Loucy (cell line): ENCODE results near the gene D2HGDH.

Source experiments
- H2AFZ ChIP-seq: fragments of 200-600 bp; sonication (generic); 2 replicates; pipeline ENCODE4 v1.6.0; 2016; ENCODE audit warnings: antibody characterized with exemption, mild to moderate bottlenecking, low read length, moderate library complexity
- H3F3A ChIP-seq: fragments of 200-600 bp; 2 replicates; pipeline ENCODE4 v1.6.0; 2016; ENCODE audit warnings: antibody characterized with exemption, low read depth, mild to moderate bottlenecking
- H3K27me3 ChIP-seq: fragments of 200-600 bp; sonication (generic); 2 replicates; pipeline ENCODE4 v1.6.1; 2014; ENCODE audit warnings: low read length, mild to moderate bottlenecking; ENCODE audit not compliant: insufficient read depth, poor library complexity, severe bottlenecking
- H3K36me3 ChIP-seq: fragments of 200-600 bp; sonication (generic); 2 replicates; pipeline ENCODE4 v1.6.1; 2016; ENCODE audit warnings: low read length; ENCODE audit not compliant: insufficient read depth
- H3K4me1 ChIP-seq: fragments of 200-600 bp; sonication (generic); 2 replicates; pipeline ENCODE4 v1.5.1; 2014; ENCODE audit warnings: low read length, mild to moderate bottlenecking; ENCODE audit not compliant: insufficient read depth, poor library complexity, severe bottlenecking
- H3K4me2 ChIP-seq: fragments of 200-600 bp; sonication (generic); 2 replicates; pipeline ENCODE4 v1.6.0; 2014; ENCODE audit warnings: antibody characterized with exemption, low read length, low read depth, mild to moderate bottlenecking; ENCODE audit not compliant: poor library complexity, severe bottlenecking
- H3K4me3 ChIP-seq: fragments of 200-600 bp; sonication (generic); 2 replicates; pipeline ENCODE4 v1.5.1; 2014; ENCODE audit warnings: low read length, mild to moderate bottlenecking, mixed read lengths; ENCODE audit not compliant: poor library complexity, severe bottlenecking
- H3K79me2 ChIP-seq: fragments of 200-600 bp; sonication (generic); 2 replicates; pipeline ENCODE4 v1.6.1; 2014; ENCODE audit warnings: low read length; ENCODE audit not compliant: insufficient read depth
- H3K9ac ChIP-seq: fragments of 200-600 bp; sonication (generic); 2 replicates; pipeline ENCODE4 v1.6.0; 2014; ENCODE audit warnings: mild to moderate bottlenecking, low read depth, low read length, moderate library complexity; ENCODE audit not compliant: poor library complexity, severe bottlenecking
- H3K9me2 ChIP-seq: fragments of 200-600 bp; sonication (generic); replicated peaks from 2 replicates; pipeline ENCODE4 v1.6.1; 2016; ENCODE audit warnings: low read depth, low read length, mixed read lengths
- H3K9me3 ChIP-seq: fragments of 200-600 bp; sonication (generic); 2 replicates; pipeline ENCODE4 v1.6.1; 2014; ENCODE audit warnings: mild to moderate bottlenecking, antibody characterized with exemption, low read length, low read depth; ENCODE audit not compliant: insufficient read depth
- H4K20me1 ChIP-seq: fragments of 200-600 bp; sonication (generic); 2 replicates; pipeline ENCODE4 v1.6.0; 2014; ENCODE audit warnings: antibody characterized with exemption, low read length, mild to moderate bottlenecking; ENCODE audit not compliant: insufficient read depth, poor library complexity, severe bottlenecking
- EZH2phosphoT487 ChIP-seq: fragments of 200-600 bp; IDR thresholded peaks from 2 replicates; pipeline ENCODE4 v1.6.1; 2018; ENCODE audit warnings: antibody characterized with exemption, mild to moderate bottlenecking, moderate library complexity, borderline replicate concordance
- TF ChIP-seq, protein P1 (sequence below): fragments of 200-600 bp; sonication (generic); conservative IDR thresholded peaks from 2 replicates; pipeline ENCODE4 v1.5.1; 2014; ENCODE audit warnings: mild to moderate bottlenecking, antibody characterized with exemption, low read length

D2HGDH gene

DNA sequence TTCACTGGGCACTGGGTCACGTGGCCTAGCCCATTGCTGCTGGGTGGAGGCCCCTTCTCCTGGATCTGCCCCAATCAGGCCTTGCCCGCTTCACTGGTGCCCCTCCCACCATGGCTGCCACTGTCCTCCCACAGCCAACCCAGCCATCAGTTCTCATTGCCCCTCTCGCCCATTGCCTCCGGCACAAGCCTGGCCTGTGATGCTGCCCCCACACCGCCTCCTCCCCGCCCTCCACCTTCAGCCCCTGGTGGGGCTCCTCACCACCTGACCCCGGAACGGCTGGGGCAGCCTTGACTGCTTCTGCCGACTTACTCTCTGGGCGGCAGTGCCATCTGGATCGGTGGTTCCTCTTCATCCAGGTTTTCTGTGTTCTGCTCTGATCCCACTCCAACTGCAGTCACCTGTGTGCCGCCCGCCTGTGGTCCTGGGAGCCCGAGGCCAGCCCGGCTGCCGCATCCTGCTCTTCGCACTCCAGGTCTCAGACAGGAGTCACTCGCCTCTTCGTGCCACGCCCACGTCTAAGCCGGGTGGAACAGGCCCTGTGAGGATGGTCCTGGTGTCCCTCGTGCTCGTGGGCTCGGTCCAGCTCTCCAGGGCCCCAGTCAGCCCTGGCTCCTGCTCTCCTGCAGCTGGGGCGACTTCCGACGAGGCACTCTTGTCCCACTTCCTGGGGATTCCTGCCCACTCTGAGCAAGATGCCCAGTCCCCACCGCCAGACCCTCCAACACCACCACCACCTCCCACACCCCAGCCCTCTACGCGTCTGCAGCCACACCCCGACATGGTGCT, 14.2 kb downstream of the D2HGDH start:
- H3K9ac ChIP-seq, result no peak overlapping the region
- peaks cover 3% of the 10 kb centered on the region; the same call in 1 of the 2 replicates for H3K36me3 ChIP-seq
- no peaks in the 10 kb centered on the region for H3K4me1 ChIP-seq
- no peaks in the 10 kb centered on the region for H3F3A ChIP-seq
- H4K20me1 ChIP-seq, result no peaks in the 10 kb centered on the region
- no peaks in the 10 kb centered on the region for H3K79me2 ChIP-seq
- H3K9me2 ChIP-seq, result no peaks in the 10 kb centered on the region
- TF ChIP-seq EZH2phosphoT487, result no peak
- TF ChIP-seq, protein P1, sequence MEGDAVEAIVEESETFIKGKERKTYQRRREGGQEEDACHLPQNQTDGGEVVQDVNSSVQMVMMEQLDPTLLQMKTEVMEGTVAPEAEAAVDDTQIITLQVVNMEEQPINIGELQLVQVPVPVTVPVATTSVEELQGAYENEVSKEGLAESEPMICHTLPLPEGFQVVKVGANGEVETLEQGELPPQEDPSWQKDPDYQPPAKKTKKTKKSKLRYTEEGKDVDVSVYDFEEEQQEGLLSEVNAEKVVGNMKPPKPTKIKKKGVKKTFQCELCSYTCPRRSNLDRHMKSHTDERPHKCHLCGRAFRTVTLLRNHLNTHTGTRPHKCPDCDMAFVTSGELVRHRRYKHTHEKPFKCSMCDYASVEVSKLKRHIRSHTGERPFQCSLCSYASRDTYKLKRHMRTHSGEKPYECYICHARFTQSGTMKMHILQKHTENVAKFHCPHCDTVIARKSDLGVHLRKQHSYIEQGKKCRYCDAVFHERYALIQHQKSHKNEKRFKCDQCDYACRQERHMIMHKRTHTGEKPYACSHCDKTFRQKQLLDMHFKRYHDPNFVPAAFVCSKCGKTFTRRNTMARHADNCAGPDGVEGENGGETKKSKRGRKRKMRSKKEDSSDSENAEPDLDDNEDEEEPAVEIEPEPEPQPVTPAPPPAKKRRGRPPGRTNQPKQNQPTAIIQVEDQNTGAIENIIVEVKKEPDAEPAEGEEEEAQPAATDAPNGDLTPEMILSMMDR, result no peak
- no peak overlapping the region for H3K4me3 ChIP-seq
- no peaks in the 10 kb centered on the region for H3K9me3 ChIP-seq
- H3K4me2 ChIP-seq, result no peak overlapping the region
- no peaks in the 10 kb centered on the region for H3K27me3 ChIP-seq
- H2AFZ ChIP-seq, result no peak overlapping the region

DNA sequence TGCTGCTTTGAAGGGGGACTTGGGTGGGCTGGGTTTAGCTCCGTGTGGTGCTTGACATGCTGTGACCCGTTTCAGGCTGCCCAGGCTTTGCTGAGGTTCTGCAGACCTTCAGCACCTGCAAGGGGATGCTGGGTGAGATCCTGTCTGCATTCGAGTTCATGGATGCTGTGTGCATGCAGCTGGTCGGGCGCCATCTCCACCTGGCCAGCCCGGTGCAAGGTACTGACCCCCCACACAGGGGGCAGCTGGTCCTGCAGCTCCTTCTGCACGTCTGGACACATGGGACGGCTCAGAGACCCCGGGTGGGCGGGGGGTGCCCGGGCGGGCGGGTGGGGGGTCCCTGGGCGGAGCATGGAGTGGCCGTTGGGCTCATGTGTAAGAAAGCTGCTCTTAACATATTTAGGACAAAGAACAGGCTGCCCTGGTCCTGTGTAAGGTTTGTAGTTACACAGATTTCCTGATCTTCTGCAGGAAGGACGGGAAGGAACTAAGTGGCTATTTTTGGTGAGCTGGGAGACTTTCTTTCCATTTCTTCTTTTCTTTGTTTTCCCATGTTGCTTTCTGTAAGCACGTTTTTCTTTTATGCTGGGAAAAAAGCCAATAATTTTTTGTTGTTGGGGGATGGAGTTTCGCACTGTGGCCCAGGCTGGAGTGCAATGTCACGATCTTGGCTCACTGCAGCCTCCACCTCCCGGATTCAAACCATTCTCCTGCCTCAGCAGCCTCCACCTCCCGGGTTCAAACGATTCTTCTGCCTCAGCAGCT, 15.8 kb downstream of the D2HGDH start:
- H3K36me3 ChIP-seq, result no peaks in the 10 kb centered on the region
- no peaks in the 10 kb centered on the region for H3K79me2 ChIP-seq
- H3K4me2 ChIP-seq, result no peak overlapping the region
- no peaks in the 10 kb centered on the region for H3K9me2 ChIP-seq
- H3K9ac ChIP-seq, result no peak overlapping the region
- H3K9me3 ChIP-seq, result no peaks in the 10 kb centered on the region
- no peak overlapping the region for H2AFZ ChIP-seq
- no peaks in the 10 kb centered on the region for H3K27me3 ChIP-seq
- H3F3A ChIP-seq, result no peaks in the 10 kb centered on the region
- TF ChIP-seq EZH2phosphoT487, result no peak
- TF ChIP-seq, protein P1, result no peak
- no peaks in the 10 kb centered on the region for H3K4me1 ChIP-seq
- H3K4me3 ChIP-seq, result no peak overlapping the region
- H4K20me1 ChIP-seq, result no peaks in the 10 kb centered on the region

DNA sequence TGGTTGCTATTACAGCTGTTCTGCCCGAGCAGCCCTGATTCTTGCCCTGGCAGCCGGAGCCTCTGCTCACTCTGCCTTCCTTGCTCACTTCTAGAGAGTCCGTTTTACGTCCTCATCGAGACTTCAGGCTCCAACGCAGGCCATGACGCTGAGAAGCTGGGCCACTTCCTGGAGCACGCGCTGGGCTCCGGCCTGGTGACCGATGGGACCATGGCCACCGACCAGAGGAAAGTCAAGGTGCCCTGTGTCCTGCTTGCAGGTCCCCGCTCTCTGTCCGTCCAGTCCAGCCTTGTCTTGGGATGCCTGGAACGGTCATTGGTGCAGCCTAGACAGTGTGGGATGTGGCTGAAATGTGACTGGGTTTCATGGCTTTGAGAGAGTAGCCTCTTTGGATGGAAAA, 16.7 kb downstream of the D2HGDH start:
- Histone ChIP-seq H3K79me2 (no peaks in the 10 kb centered on the region), H3K4me3 (no peak overlapping the region), H4K20me1 (no peaks in the 10 kb centered on the region), H3K9me3 (no peaks in the 10 kb centered on the region), H3K4me1 (no peaks in the 10 kb centered on the region), H2AFZ (no peak overlapping the region), H3F3A (no peaks in the 10 kb centered on the region), H3K4me2 (no peak overlapping the region), H3K9ac (no peak overlapping the region), H3K9me2 (no peaks in the 10 kb centered on the region), H3K27me3 (no peaks in the 10 kb centered on the region), H3K36me3 (no peaks in the 10 kb centered on the region)
- TF ChIP-seq EZH2phosphoT487, result no peak
- TF ChIP-seq, protein P1, result no peak
